Measurements from ENCODE around the gene LYSMD3.

DNA sequence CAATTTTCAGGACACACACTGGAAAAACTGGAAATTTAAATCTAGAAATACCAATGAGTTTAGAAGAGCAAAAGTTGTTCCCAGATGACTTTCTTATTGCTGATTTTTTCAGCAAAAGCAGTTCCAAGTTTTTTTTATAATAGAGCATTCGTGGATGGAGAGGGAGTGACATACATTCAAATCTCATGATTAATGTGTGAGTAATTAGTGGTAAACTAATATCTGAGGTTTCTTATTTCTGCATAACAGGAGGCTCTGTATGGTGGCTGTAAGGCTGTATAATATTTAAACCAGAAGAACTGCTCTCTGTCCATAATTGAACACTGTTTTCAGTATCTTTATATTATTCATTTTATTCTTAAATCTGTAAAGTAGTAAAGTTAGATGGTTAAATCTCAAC is 25.8 kb downstream of the LYSMD3 start:
- no peak for TF ChIP-seq EZH2phosphoT487 (IDR thresholded peaks at IDR 0.05; ENCODE audit: low read depth, severe bottlenecking, unreplicated experiment)
- TF ChIP-seq, protein P1, sequence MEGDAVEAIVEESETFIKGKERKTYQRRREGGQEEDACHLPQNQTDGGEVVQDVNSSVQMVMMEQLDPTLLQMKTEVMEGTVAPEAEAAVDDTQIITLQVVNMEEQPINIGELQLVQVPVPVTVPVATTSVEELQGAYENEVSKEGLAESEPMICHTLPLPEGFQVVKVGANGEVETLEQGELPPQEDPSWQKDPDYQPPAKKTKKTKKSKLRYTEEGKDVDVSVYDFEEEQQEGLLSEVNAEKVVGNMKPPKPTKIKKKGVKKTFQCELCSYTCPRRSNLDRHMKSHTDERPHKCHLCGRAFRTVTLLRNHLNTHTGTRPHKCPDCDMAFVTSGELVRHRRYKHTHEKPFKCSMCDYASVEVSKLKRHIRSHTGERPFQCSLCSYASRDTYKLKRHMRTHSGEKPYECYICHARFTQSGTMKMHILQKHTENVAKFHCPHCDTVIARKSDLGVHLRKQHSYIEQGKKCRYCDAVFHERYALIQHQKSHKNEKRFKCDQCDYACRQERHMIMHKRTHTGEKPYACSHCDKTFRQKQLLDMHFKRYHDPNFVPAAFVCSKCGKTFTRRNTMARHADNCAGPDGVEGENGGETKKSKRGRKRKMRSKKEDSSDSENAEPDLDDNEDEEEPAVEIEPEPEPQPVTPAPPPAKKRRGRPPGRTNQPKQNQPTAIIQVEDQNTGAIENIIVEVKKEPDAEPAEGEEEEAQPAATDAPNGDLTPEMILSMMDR (IDR thresholded peaks at IDR 0.05; ENCODE audit: poor library complexity) = no peak
